HCT116 (cell line): ENCODE data around the gene GRIK2. TPM values are rescaled to one million over a fixed set of nuclear protein-coding genes. Genes with fewer than 3 reads are reported as not detected.

Experiments used
- ATAC-seq: fragments of 200-7000 bp; cut with Tn5 transposase; 2 replicates; pipeline ENCODE4 v1.9.1; 2020; ENCODE audit warnings: mild to moderate bottlenecking, moderate library complexity
- BruUV-seq: library from RNA; stranded (reverse); fragments of 400-500 nt; replicated peaks from 2 replicates; lab custom pipeline; 2021; lab: Mats Ljungman, UMichigan
- CTCF ChIA-PET: fragments of 300-600 bp; sonication (Branson Sonifier 250); formaldehyde crosslinking; loops from one replicate; lab custom pipeline; 2021; ENCODE audit warnings: antibody characterized with exemption; lab: Charles Lee
- POLR2A ChIA-PET: fragments of 300-600, 350-600 bp; sonication (Branson Sonifier 250); formaldehyde crosslinking; loops from one replicate; lab custom pipeline; 2021; ENCODE audit warnings: antibody characterized with exemption; lab: Charles Lee
- RAD21 ChIA-PET, 2 experiments: fragments of 300-600 bp; sonication (Branson Sonifier 250); formaldehyde crosslinking; loops; one replicate each; lab custom pipeline; 2023; ENCODE audit warnings: low total read pairs in 2 of 2; ENCODE audit not compliant: uncharacterized antibody in 2 of 2, unreplicated experiment in 2 of 2, low non-redundant PET in 1 of 2; lab: Charles Lee
- DNase-seq: peaks from one replicate; pipeline ENCODE4 v3.0.0-alpha.2; 2010; ENCODE audit warnings: low read depth, low spot score
- H2AFZ ChIP-seq: fragments of 200-600 bp; shearing (Covaris generic), sonication (generic); 2 replicates; pipeline ENCODE4 v1.6.1; 2017; ENCODE audit warnings: low read depth, mixed run types, mixed read lengths, antibody characterized with exemption, low read length; ENCODE audit not compliant: poor library complexity, severe bottlenecking
- H3K27ac ChIP-seq: 2 replicates; pipeline ENCODE4 v1.5.1; 2012; ENCODE audit warnings: low read depth, low read length
- H3K27me3 ChIP-seq: fragments of 200-600 bp; sonication (generic); 2 replicates; pipeline ENCODE4 v1.6.1; 2016; ENCODE audit warnings: mixed run types, low read length, mixed read lengths; ENCODE audit not compliant: insufficient read depth
- H3K36me3 ChIP-seq, 2 experiments: fragments of 200-500 bp in 1 of 2; fragments of 200-600 bp in 1 of 2; sonication (Bioruptor generic) in 1 of 2; sonication (generic) in 1 of 2; 2 replicates each; pipeline versions ENCODE4 v1.5.1 to v1.6.1; 2014 to 2016; ENCODE audit warnings: low read length in 2 of 2, inconsistent platforms in 1 of 2, mixed read lengths in 1 of 2, mixed run types in 1 of 2; ENCODE audit not compliant: insufficient read depth in 2 of 2, control insufficient read depth in 1 of 2
- H3K4me1 ChIP-seq, 2 experiments: fragments of 200-600 bp in 1 of 2; sonication (generic) in 1 of 2; 2 replicates each; pipeline versions ENCODE4 v1.5.1 to v1.6.1; 2012 to 2017; ENCODE audit warnings: low read length in 2 of 2, inconsistent platforms in 1 of 2, mild to moderate bottlenecking in 1 of 2, mixed read lengths in 1 of 2, mixed run types in 1 of 2, moderate library complexity in 1 of 2; ENCODE audit not compliant: insufficient read depth in 2 of 2, control insufficient read depth in 1 of 2
- H3K4me2 ChIP-seq: fragments of 200-600 bp; sonication (generic); 2 replicates; pipeline ENCODE4 v1.6.1; 2017; ENCODE audit warnings: mixed run types, low read length, mixed read lengths
- H3K4me3 ChIP-seq, 2 experiments: fragments of 200-600 bp in 1 of 2; sonication (generic) in 1 of 2; replicated peaks in 1 of 2; 2 replicates each; pipeline ENCODE4 v1.5.1; 2011 to 2016; ENCODE audit warnings: low read length in 2 of 2, control low read depth in 1 of 2, low read depth in 1 of 2, mild to moderate bottlenecking in 1 of 2, mixed read lengths in 1 of 2, mixed run types in 1 of 2
- H3K79me2 ChIP-seq: fragments of 200-600 bp; sonication (generic); 2 replicates; pipeline ENCODE4 v1.6.1; 2017; ENCODE audit warnings: mild to moderate bottlenecking, mixed run types, low read length, moderate library complexity, mixed read lengths; ENCODE audit not compliant: insufficient read depth
- H3K9ac ChIP-seq: fragments of 200-600 bp; sonication (generic); 2 replicates; pipeline ENCODE4 v1.6.1; 2016; ENCODE audit warnings: low read length, mixed read lengths
- H3K9me2 ChIP-seq: fragments of 200-600 bp; sonication (generic), shearing (Covaris generic); 2 replicates; pipeline ENCODE4 v1.6.1; 2017; ENCODE audit warnings: mixed run types, mild to moderate bottlenecking, moderate library complexity; ENCODE audit not compliant: insufficient read depth
- H3K9me3 ChIP-seq, 2 experiments: fragments of 200-500 bp in 1 of 2; fragments of 200-600 bp in 1 of 2; sonication (Bioruptor generic) in 1 of 2; sonication (generic) in 1 of 2; 2 replicates each; pipeline ENCODE4 v1.6.1; 2014 to 2017; ENCODE audit warnings: low read length in 2 of 2, mixed read lengths in 2 of 2, inconsistent platforms in 1 of 2, low read depth in 1 of 2, mild to moderate bottlenecking in 1 of 2, mixed run types in 1 of 2, moderate library complexity in 1 of 2; ENCODE audit not compliant: control insufficient read depth in 1 of 2, insufficient read depth in 1 of 2
- H4K20me1 ChIP-seq: fragments of 200-600 bp; sonication (generic), shearing (Covaris generic); 2 replicates; pipeline ENCODE4 v1.6.1; 2017; ENCODE audit warnings: mixed run types, mild to moderate bottlenecking, moderate library complexity; ENCODE audit not compliant: insufficient read depth
- CBX3 ChIP-seq: IDR thresholded peaks from 2 replicates; pipeline ENCODE4 v1.6.1; 2012; ENCODE audit warnings: low read depth
- EZH2 ChIP-seq: fragments of 200-600 bp; sonication (generic); IDR thresholded peaks from 2 replicates; pipeline ENCODE4 v1.6.1; 2017; ENCODE audit warnings: antibody characterized with exemption, mixed run types
- JUND ChIP-seq: IDR thresholded peaks from 2 replicates; pipeline ENCODE4 v1.6.1; 2012
- POLR2A ChIP-seq: IDR thresholded peaks from 2 replicates; pipeline ENCODE4 v1.7.0; 2011; ENCODE audit warnings: borderline replicate concordance; ENCODE audit not compliant: insufficient read depth, insufficient read length; ENCODE audit errors: extremely low read depth
- RAD21 ChIP-seq: IDR thresholded peaks from 2 replicates; pipeline ENCODE4 v1.6.1; 2012; ENCODE audit warnings: low read depth, mild to moderate bottlenecking
- SIN3A ChIP-seq: IDR thresholded peaks from 2 replicates; pipeline ENCODE4 v1.6.1; 2012; ENCODE audit warnings: low read depth
- SP1 ChIP-seq: IDR thresholded peaks from 2 replicates; pipeline ENCODE4 v1.6.1; 2012; ENCODE audit warnings: low read depth
- TCF7L2 ChIP-seq: IDR thresholded peaks from 2 replicates; pipeline ENCODE4 v1.7.0; 2011; ENCODE audit warnings: borderline replicate concordance, inconsistent platforms; ENCODE audit not compliant: insufficient read depth, insufficient read length; ENCODE audit errors: extremely low read depth
- YY1 ChIP-seq: IDR thresholded peaks from 2 replicates; pipeline ENCODE4 v1.6.1; 2011; ENCODE audit warnings: low read length, low read depth, moderate library complexity, mild to moderate bottlenecking; ENCODE audit not compliant: insufficient replicate concordance; ENCODE audit errors: extremely low read depth
- ZFX ChIP-seq: fragments of 450-650 bp; IDR thresholded peaks from 2 replicates; pipeline ENCODE4 v1.6.1; 2017
- intact Hi-C: fragments of 100-400 bp; cut with micrococcal nuclease; formaldehyde crosslinking; loops from 2 replicates; pipeline ENCODE4 v1.10.0; 2022
- total RNA-seq: library from RNA; stranded (reverse); gene quantifications from one replicate; pipeline ENCODE4 v1.2.1, GENCODE V29; 2021; ENCODE audit not compliant: unreplicated experiment
- TF ChIP-seq, protein P1 (sequence below): IDR thresholded peaks from 2 replicates; pipeline ENCODE4 v1.6.1; 2012

The GRIK2 gene
- total RNA-seq, 1 experiment from 2014 or later: 0.64 TPM

DNA sequence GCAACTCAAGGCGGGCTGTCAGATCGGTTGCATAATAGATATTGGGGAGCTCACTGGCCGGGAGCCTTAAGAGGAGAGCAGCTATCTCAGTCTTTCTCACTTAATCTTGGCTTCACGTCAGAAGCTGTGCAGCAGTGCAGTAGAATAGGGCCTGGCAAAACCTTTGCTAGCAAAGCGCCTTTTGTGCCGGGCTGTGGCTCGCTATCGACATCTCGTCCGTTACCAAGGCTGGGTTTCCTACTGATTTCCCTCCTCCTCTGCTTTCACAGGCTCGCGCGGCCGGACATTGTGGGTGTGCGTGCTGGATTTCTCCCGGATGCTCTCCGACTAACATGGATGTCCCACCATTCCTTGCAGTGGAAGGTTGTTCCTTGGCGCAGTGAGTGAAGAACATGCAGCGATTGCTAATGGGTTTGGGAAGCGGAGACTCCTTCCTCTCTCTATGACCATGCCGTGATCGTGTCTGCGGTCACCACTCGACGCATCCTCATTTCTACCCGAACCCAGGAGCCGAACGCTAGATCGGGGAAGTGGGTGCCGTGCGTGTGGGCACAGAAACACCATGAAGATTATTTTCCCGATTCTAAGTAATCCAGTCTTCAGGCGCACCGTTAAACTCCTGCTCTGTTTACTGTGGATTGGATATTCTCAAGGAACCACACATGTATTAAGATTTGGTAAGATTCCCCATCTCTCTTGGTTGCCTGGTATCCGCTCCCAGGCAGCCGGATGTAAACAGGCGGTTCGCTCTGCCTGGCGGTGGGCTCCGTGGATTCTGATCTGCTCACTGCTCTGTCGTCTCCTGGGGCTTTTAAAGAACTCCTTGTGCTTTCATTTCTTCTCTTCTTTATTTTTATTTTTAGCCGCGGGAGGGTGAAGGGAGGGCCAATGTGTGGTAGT lies 5.5 kb downstream of the GRIK2 start:
- H3K27ac ChIP-seq: no peak overlapping the region
- H3K4me3 ChIP-seq: no peak overlapping the region
- H3K9ac ChIP-seq: no peak overlapping the region
- H3K27me3 ChIP-seq: 0 out of 2 replicates have a peak, but pooled peaks cover 6% of the 10 kb centered on the region
- no peaks in the 10 kb centered on the region for H3K79me2 ChIP-seq
- ChIA-PET RAD21 (no interaction called here), CTCF (no interaction called here), POLR2A (no interaction called here)
- H3K4me1 ChIP-seq: peaks cover 0 to 5% of the 10 kb centered on the region in 2 experiments; a peak in 1 of 4 replicates
- ATAC-seq: no peak
- H3K36me3 ChIP-seq: no peaks in the 10 kb centered on the region
- no peaks in the 10 kb centered on the region for H3K9me3 ChIP-seq
- TF ChIP-seq TCF7L2 (no peak), JUND (no peak), CBX3 (no peak), SP1 (no peak), RAD21 (no peak), YY1 (no peak), EZH2 (no peak), SIN3A (no peak), POLR2A (no peak), ZFX (no peak)
- TF ChIP-seq, protein P1, sequence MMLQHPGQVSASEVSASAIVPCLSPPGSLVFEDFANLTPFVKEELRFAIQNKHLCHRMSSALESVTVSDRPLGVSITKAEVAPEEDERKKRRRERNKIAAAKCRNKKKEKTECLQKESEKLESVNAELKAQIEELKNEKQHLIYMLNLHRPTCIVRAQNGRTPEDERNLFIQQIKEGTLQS: no peak
- intact Hi-C loops: loop anchor here (5.0 to 10.0 kb wide), 3 partner anchors 246 to 1218 kb away; no protein-coding TSS in a partner anchor
- no peak overlapping the region for H3K4me2 ChIP-seq
- DNase-seq: no peak
- H3K9me2 ChIP-seq: no peaks in the 10 kb centered on the region
- H4K20me1 ChIP-seq: no peaks in the 10 kb centered on the region; the same call in 1 of the 2 replicates
- BruUV-seq: no TSS peak
- H2AFZ ChIP-seq: no peak overlapping the region
